Keratinocyte (primary cell): ENCODE measurements around the gene SEC24C.

Experiments
- EZH2 ChIP-seq: IDR thresholded peaks from one replicate; pipeline ENCODE4 v1.6.1; 2012; ENCODE audit warnings: inconsistent platforms, mild to moderate bottlenecking, low read length, moderate library complexity
- TF ChIP-seq, protein P1 (sequence below), 3 experiments: IDR thresholded peaks in 1 of 3; conservative IDR thresholded peaks in 1 of 3; optimal IDR thresholded peaks in 1 of 3; 2 replicates in 2 of 3; 3 replicates in 1 of 3; pipeline versions ENCODE3 to v1.5.1; 2011; ENCODE audit warnings: low read length in 3 of 3, mild to moderate bottlenecking in 3 of 3, moderate library complexity in 2 of 3, control low read depth in 1 of 3, inconsistent platforms in 1 of 3; ENCODE audit not compliant: insufficient read depth in 2 of 3; ENCODE audit errors: extremely low read depth in 1 of 3

DNA sequence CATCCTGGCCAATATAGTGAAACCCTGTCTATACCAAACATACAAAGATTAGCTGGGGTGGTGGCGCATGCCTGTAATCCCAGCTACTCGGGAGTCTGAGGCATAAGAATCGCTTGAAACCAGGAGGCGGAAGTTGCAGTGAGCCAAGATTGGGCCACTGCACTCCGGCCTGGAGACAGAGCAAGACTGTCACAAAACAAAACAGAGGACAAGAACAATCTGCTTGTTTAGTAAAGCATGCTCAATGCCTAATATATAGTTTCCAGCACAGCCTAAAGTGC, 1.8 kb upstream of the SEC24C start:
- TF ChIP-seq, protein P1, sequence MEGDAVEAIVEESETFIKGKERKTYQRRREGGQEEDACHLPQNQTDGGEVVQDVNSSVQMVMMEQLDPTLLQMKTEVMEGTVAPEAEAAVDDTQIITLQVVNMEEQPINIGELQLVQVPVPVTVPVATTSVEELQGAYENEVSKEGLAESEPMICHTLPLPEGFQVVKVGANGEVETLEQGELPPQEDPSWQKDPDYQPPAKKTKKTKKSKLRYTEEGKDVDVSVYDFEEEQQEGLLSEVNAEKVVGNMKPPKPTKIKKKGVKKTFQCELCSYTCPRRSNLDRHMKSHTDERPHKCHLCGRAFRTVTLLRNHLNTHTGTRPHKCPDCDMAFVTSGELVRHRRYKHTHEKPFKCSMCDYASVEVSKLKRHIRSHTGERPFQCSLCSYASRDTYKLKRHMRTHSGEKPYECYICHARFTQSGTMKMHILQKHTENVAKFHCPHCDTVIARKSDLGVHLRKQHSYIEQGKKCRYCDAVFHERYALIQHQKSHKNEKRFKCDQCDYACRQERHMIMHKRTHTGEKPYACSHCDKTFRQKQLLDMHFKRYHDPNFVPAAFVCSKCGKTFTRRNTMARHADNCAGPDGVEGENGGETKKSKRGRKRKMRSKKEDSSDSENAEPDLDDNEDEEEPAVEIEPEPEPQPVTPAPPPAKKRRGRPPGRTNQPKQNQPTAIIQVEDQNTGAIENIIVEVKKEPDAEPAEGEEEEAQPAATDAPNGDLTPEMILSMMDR (optimal IDR thresholded peaks at IDR 0.05 in 1 of 3, IDR thresholded peaks at IDR 0.05 in 1 of 3, conservative IDR thresholded peaks at IDR 0.05 in 1 of 3; ENCODE audit: extremely low read depth in 1 of 3, insufficient read depth in 2 of 3, low read length in 3 of 3), result no peak
- no peak for TF ChIP-seq EZH2
